HG03354 (cell line): ENCODE results near the gene RSPO3.
"Not testable (repeated sequence)": the region's sequence is repeated elsewhere in the genome, so short reads cannot be mapped to it uniquely, and the experiment has no call there.

Experiments
- ATAC-seq: cut with Tn5 transposase; IDR thresholded peaks from one replicate; pipeline ENCODE4 v1.9.1; 2021; ENCODE audit warnings: mild to moderate bottlenecking; ENCODE audit not compliant: unreplicated experiment, poor library complexity, severe bottlenecking

RSPO3 gene

GRCh38 chr6:127233819-127234218, 115.3 kb downstream of the RSPO3 start:
- not testable (repeated sequence) for ATAC-seq

- no peak for ATAC-seq
These were observed 125.0 kb downstream of the RSPO3 start for GRCh38 chr6:127243501-127243900.
